KOPT-K1 (cell line): ENCODE results near the gene UGT1A7.
"Not testable (repeated sequence)": the region's sequence is repeated elsewhere in the genome, so short reads cannot be mapped to it uniquely, and the experiment has no call there.

Experiments used
- H3K27ac ChIP-seq: fragments of 200-600 bp; sonication (generic); 2 replicates; pipeline ENCODE4 v1.5.1; 2016; ENCODE audit warnings: antibody characterized with exemption, mild to moderate bottlenecking, low read depth, low read length; ENCODE audit not compliant: poor library complexity, severe bottlenecking
- H3K36me3 ChIP-seq: fragments of 200-600 bp; sonication (generic); 2 replicates; pipeline ENCODE4 v1.5.1; 2017; ENCODE audit warnings: antibody characterized with exemption, mild to moderate bottlenecking, low read length, moderate library complexity; ENCODE audit not compliant: insufficient read depth
- H3K9me3 ChIP-seq: fragments of 200-600 bp; sonication (generic); 2 replicates; pipeline ENCODE4 v1.5.1; 2017; ENCODE audit warnings: antibody characterized with exemption, low read length, mild to moderate bottlenecking; ENCODE audit not compliant: insufficient read depth, poor library complexity, severe bottlenecking

The UGT1A7 gene

GRCh38 chr2:233714121-233714520, 32.4 kb downstream of the UGT1A7 start:
- Histone ChIP-seq H3K36me3 (no peaks in the 10 kb centered on the region), H3K27ac (no peak overlapping the region), H3K9me3 (no peaks in the 10 kb centered on the region)

- Histone ChIP-seq H3K9me3 (no peaks in the 10 kb centered on the region), H3K27ac (no peak within 1 kb of the TSS), H3K36me3 (no peaks in the 10 kb centered on the region)
Measured at GRCh38 chr2:233718552-233718951, 36.9 kb downstream of the UGT1A7 start, which contains the start of gene UGT1A4. UGT1A4 (plus strand) TSS chr2:233718736; CDS start chr2:233718821, 85 bp downstream.

GRCh38 chr2:233728723-233729301, 47.1 kb downstream of the UGT1A7 start, which contains the start of gene UGT1A3:
UGT1A3 (plus strand) TSS chr2:233729042; CDS start chr2:233729127, 85 bp downstream.
- Histone ChIP-seq H3K36me3 (no peaks in the 10 kb centered on the region), H3K27ac (no peak within 1 kb of the TSS), H3K9me3 (no peaks in the 10 kb centered on the region)

GRCh38 chr2:233736868-233737653, 55.4 kb downstream of the UGT1A7 start:
- H3K27ac ChIP-seq, H3K9me3 ChIP-seq, H3K36me3 ChIP-seq: not testable (repeated sequence)

- no peak overlapping the region for H3K27ac ChIP-seq
- H3K36me3 ChIP-seq, result no peaks in the 10 kb centered on the region
- H3K9me3 ChIP-seq, result peaks cover 4% of the 10 kb centered on the region
Measured at GRCh38 chr2:233740870-233741269, 59.2 kb downstream of the UGT1A7 start.

- Histone ChIP-seq H3K36me3 (no peaks in the 10 kb centered on the region), H3K9me3 (no peaks in the 10 kb centered on the region)
Measured at GRCh38 chr2:233743464-233744259, 62.0 kb downstream of the UGT1A7 start.

GRCh38 chr2:233745073-233745755, 63.5 kb downstream of the UGT1A7 start:
- peaks cover 2% of the 10 kb centered on the region for H3K9me3 ChIP-seq
- no peak overlapping the region for H3K27ac ChIP-seq
- no peaks in the 10 kb centered on the region for H3K36me3 ChIP-seq

More at GRCh38 chr2:233743464-233744259, 62.0 kb downstream of the UGT1A7 start:
- no peak overlapping the region for H3K27ac ChIP-seq

- H3K9me3 ChIP-seq, H3K36me3 ChIP-seq, H3K27ac ChIP-seq: not testable (repeated sequence)
Measured at GRCh38 chr2:233745838-233746237, 64.1 kb downstream of the UGT1A7 start.

GRCh38 chr2:233746475-233747282, 65.0 kb downstream of the UGT1A7 start:
- Histone ChIP-seq H3K9me3 (peaks cover 16% of the 10 kb centered on the region), H3K36me3 (no peaks in the 10 kb centered on the region), H3K27ac (no peak overlapping the region)

- Histone ChIP-seq H3K27ac (no peak overlapping the region), H3K9me3 (peaks cover 17% of the 10 kb centered on the region)
Measured at GRCh38 chr2:233747283-233747544, 65.5 kb downstream of the UGT1A7 start.

GRCh38 chr2:233750689-233751088, 69.0 kb downstream of the UGT1A7 start:
- H3K9me3 ChIP-seq, result peaks cover 17% of the 10 kb centered on the region
- H3K27ac ChIP-seq, H3K36me3 ChIP-seq: not testable (repeated sequence)

More at GRCh38 chr2:233747283-233747544, 65.5 kb downstream of the UGT1A7 start:
- no peaks in the 10 kb centered on the region for H3K36me3 ChIP-seq

GRCh38 chr2:233751212-233752009, 69.7 kb downstream of the UGT1A7 start:
- H3K36me3 ChIP-seq, H3K27ac ChIP-seq: not testable (repeated sequence)
- peaks cover 17% of the 10 kb centered on the region for H3K9me3 ChIP-seq

- Histone ChIP-seq H3K9me3 (peaks cover 17% of the 10 kb centered on the region), H3K36me3 (no peaks in the 10 kb centered on the region), H3K27ac (no peak overlapping the region)
Measured at GRCh38 chr2:233754872-233755611, 73.3 kb downstream of the UGT1A7 start.
